HG03139 (cell line): ENCODE results near the gene GHRHR.

Experiments
- ATAC-seq: cut with Tn5 transposase; IDR thresholded peaks from one replicate; pipeline ENCODE4 v1.9.1; 2021; ENCODE audit not compliant: unreplicated experiment

The GHRHR gene

DNA sequence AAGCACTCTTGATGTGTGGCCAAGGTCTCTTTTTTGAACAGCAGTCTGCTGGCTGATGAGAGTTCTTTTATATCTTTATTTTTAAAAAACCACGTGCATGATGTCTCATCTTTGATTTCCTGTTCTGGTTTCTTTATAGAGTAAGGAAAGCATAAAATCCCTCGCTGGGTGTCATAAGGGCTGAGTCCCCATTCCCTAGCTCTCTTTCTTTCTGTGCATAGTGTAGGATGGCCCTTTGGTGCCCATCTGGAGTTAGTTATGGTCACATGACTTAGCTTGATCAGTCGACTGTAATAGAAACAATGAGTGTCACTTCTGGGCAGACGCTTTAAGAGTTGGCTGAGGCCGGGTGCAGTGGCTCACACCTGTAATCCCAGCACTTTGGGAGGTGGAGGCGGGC lies 38.5 kb downstream of the GHRHR start:
- no peak for ATAC-seq

DNA sequence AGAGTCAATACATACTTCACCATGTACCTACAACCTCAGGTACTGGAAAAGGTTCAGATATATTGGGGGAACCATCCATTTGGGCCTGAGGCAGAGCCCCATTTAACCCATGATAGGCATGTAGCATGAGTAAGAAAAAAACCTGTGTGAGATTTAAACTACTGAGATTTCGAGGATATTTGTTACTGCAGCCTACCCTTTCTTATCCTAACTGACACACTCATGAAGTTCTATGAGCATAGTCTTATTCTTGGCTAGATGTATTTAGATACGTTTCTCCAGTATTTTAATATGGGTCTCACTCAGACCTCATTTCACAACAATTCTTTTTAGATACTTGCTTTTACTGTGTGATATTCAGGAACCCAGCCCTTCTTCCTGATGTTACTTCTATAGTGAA lies 39.3 kb downstream of the GHRHR start:
- ATAC-seq, result no peak

DNA sequence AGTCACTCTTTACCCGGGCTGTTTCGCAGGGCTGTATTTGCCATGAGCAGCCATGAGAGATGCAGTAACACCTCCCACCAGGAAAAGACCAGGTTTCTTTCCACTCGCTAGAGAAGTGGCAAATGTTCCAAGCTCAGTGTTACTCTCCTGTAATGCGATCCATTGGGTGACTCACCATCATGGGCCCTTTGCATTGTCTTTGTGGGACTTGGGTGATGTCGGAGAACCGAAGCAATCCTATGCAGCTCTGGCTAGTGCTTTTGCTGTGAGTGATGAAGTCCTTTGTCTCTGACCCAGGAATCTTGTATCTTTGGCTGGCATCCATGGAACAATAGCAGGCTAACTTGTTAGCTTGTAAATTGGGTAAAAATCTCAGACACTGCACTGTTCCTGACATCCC lies 40.0 kb downstream of the GHRHR start:
- no peak for ATAC-seq

DNA sequence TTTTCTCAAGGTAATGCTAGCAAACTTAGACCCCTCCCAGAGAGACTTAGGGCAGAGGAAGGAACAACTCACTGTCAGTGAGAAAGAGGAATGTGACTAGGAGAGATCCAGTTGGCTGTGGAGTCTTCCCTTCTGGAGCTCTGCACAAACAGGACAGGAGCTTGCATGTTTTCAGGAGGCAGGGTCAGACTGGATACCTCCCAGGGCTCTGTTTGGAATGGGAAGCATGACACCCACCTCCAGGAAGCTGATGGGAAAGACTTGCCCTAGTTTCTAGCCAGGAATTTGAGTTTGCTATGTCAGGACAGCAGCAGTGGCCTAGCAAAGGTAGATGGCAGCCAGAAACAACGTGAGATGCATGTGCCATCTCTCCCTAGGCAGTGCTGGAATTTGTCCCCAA lies 40.6 kb downstream of the GHRHR start:
- no peak for ATAC-seq

DNA sequence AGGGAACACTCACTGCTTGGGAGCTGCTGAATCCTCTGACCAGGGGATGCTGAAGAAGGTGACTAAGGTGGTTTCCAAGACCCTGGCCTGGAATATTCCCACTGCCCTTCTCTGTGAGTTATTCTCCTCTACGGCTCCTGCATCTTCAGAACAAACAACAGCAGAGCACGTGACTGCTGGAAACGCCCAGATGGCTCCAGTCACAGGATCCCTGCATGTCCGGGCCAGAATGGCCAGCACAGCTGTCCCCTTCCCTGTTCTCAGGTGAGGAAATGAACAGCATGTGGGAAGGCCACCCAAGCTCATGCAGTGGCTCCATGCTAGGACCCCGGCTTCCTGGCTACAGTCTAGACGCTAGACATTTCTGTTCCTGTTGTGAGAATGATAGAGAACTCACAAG lies 43.1 kb downstream of the GHRHR start:
- no peak for ATAC-seq

DNA sequence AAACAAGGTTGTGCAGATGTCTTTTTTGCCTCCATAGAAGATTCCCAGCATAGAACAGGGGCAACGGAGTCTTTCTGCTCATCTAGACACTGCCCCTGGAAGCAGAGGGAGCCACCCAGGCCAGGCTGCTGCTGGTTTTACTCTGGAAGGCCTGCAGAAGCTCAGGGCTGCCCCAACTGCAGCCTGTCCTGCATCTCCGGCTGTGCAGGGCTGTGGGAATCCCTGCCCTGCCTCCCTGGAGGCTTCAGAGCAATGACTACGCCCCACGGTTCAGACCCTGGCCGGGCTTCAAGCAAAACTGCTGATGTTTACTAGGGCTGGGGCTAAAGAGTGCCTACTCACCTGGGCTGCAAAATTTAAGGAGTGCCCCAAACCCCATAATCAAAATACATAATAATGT lies 43.9 kb downstream of the GHRHR start:
- ATAC-seq, result no peak

DNA sequence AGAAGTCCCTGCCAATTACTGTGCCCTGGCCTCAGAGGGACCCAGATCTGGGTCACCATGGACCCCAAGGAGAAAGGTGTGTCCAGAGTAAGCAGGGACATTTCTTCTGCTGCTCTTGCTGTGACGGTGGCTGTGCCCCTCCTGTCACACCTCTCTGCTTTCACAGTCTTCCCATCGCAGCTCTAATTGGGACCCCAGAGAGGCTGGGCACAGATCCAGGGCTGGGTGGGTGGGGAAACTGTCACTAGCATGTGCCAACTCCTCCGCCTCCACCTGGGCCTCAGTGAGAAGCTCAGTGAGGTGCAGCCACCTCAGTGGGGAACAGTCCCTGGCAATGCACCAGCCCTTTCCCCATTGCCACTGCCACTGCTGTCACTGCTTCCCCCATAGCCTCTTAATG lies 51.1 kb downstream of the GHRHR start:
- ATAC-seq, result no peak

DNA sequence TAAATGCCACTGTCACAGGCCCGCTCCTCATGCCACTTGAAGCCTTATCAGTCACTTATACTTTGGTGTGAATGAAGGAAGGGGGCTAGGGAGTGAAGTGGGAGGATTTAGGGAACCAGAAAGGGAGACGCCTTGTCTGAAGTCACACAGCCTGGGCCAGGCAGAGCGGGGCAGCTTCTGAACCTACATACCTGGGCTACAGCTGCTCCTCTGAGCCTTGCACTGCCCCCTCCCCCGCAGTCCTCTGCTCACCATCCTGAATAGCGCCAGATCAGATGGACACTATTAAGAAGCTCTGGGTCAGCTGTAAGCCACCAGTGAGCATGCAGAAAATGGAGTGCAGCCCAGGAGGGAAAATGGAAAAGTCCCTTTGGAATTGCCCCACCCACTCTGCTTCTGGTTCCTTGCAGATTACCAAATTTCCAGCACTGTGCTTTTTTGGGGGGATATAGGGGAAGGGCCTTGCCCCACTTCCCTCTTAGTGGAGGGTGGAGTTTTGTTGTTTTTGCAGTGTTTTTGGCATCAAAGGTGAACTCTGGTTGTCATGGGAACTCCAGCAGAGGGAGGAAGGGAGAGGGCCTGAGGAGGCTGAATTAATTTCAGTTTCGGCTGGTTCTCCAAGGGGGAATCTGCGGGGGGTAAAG lies 53.4 kb downstream of the GHRHR start:
- ATAC-seq, result no peak

DNA sequence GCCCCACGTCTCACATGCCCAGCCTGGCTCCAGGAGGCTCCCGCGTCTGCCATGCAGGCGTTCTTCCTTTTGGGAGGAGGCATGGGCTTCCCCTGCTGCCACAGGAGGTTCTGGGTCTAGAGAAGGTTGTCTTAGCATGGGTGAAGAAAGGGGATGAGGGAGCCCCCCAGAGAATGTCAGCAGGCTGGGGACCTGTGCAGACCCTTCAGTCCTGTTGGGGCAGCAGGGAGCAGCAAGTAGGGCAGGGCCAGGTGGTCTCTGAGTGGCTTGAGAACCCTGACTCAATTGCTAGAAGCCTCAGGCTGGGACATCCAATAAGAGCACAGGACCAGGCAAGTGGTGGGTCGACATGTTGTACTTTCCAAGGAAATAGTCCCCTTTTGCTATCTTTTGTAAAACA lies 54.0 kb downstream of the GHRHR start:
- no peak for ATAC-seq

DNA sequence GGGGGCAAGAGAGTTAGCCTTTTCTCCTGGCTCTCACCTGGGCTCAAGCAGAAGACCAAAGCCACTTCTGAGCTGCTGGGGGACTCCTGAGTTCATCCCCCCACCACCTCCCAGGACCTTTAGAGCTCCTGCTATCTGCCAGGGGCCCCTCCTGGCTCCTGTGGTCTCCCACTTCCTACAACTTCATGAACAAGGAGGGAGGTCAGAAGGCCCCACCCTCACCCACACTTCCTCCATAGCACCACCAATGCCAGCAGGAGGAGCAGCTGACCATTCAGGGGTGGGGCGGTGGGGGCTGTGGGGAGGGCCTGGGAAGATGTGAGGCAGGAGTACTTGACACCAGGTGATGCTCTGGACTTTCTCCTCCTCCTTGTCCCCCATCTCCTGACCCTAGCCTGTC lies 55.8 kb downstream of the GHRHR start:
- no peak for ATAC-seq

DNA sequence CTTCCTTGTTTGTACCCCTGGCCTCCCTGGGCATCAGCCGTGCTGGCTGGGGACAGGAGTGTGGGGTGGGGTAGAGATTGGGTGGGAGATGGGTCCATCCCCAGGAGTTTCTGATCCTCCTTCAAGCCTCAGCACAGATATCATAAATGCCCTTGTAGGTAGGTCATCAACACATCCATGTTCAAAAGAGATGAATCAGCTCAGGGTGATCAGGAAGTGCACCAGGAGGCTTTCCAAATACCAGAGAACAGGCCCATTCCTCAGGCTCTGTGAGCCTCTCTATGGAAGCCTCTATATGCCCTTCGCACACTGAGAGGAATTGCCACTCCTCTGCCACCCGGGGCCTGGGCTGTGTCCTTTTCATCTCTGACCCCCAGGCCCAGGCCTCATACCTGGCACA lies 56.4 kb downstream of the GHRHR start:
- ATAC-seq, result no peak

DNA sequence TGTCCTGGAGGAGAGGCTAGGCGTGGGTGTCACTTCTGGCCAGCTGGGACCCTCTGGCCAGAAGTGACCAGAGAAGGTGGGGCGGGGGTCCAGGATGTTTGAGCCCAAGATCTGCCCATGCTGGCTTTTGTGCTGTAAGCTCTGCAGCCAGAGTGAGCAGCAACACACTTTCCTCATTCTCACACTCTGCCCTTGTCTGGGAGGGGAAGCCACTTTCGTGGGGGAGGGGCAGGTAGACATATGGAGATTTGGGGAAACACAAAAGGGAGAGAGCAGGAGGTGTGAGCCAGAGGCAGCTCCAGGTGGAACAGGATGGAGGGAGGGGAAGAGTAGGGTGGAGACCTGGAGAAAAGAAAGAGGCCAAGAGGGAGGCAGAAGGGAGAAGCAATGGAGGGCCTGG lies 56.9 kb downstream of the GHRHR start:
- ATAC-seq, result no peak

DNA sequence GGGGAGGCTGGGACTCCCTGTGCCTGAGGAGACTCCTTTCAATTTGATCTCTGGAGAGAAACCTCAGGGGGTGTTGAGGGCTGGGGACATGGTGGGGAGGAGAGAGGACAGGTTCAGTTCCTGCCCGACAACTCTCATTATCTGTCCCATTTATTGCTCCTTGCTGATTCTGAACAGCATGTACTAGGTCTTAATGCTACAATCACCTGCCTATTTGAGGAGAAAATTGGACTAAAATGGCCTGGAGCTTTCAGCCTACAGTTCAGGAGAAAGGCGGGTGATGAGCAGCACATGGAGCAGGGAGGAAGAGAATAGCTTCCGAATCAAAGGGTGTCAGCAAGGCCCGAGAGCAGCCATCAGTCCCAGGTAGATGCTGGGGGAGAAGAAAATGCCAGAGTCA lies 58.4 kb downstream of the GHRHR start:
- no peak for ATAC-seq

DNA sequence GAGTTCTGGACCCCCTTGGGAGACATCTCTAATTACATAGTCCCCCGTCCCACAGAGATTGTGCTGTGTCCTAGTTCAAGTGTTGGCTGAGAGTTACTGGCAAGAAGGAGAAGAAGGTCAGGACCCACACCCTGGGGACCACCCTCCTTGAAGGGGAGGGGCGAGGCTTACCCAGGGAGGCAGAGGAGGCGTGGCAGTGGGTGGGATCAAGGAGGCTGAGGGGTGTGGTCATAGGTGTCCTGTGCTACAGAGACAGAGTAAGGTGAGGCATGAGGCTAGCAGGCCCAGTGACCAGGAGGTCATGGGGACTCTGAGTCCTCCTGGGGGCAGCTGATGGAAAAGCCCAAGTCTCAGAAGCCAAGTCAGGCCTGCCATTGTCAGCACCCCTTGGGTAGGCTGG lies 59.0 kb downstream of the GHRHR start:
- no peak for ATAC-seq

DNA sequence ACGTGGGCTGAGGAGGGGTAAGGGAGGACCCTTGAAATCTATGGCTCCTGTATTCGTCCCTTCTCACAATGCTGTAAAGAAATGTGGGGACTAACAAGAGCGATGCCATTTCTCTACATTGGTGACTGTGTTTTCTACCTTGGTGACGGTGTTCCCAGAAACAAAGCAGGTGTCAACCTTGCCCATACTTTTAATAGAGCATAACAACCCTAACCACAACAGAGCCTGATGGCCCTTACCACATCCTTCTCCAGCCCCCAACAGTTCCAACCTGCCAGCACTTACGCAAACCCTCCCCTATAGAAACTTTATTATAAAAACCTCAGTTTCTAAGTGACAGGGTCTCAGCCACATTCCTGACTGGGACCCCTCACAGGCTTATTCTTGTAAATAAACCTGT lies 60.1 kb downstream of the GHRHR start:
- no peak for ATAC-seq

DNA sequence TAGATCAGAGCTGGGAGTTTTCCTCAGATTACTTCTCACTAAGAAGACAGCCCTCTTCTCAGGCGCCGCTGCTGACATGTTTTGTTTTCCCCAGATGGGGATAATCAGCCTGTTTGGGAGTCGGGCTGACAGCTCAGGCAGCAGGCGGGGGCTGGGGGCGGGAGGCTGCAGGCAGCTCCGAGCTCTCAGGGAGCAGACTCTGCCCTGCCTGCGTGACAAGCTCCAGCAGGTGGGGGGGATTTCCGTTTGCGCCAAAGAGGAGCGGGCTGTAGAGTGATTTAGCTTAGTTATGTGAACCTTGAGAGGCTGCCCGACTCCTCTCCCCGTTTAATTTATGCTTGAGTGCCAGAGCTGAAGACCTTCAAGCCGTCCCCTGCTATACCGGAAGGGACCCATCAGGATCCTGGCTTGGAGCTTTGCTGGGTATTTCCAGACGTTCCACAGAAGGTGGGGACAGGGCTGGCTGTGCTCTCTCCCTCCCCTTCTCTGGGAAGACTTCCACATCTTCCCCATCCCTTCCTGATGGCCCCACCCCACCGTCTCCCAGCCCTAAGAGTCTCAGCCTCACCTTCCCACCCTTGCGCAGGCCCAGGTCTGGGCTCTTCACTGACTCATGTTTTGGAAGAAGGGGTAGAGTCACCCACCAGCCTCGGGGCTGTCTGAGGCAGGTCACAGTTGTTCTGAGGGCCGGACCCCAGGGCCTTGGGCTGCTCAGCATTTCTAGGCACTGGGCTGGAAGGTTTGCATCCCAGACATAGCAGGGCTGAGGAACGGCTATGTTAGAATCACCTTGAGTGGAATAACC lies 63.6 kb downstream of the GHRHR start:
- ATAC-seq, result no peak

DNA sequence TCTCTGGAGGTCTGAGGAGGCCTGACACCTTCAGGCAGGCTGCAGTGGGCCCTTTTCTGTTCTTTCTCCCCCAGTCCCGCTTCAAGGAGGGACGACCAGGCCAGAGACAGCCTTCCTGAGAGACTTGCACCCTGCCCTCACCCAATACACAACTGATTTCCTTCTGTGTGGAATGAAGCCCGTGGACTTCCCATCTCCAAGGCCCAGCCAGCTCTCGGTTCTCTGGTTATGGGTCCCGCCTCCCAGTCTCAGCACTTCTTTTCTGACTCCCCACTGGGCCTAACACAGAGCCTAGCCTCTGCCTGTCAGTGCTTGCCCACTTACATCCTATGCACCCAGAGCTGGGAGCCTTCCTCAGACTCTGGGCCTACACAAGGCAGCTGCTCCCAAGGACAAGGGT lies 64.3 kb downstream of the GHRHR start:
- ATAC-seq, result no peak

DNA sequence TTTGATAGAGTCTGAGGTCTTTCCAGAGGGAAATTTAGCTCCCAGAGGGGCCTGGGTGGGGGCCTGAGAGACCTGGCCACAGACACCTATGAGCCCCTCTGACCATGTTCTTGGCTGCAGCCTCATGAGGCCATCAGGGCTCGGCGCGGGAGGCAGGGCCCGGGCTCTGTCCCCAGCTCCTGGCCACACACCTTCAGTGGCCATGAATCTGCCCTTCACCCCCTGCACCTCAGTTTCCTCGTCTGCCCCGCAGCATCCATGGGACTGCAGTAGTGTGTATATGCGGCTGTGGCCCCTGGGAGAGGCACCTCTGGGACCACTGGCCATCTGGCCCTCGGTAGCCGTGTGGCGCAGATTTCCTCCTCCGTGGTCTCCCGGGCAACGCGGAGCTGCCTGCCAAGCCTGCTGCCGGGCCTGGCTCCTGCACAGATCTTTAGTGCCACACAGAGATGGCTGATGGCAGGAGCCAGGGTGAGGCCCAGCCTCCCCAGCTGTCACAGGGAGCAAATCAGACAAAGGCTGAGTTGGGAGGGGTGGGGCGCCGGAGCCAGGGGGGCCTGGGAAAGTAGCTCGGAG lies 64.8 kb downstream of the GHRHR start:
- no peak for ATAC-seq
